HEK293 (cell line): Measurements from ENCODE around the gene SYNE2.

Source experiments
- SP3 ChIP-seq: fragments of 450-650 bp; formaldehyde crosslinking; IDR thresholded peaks from 2 replicates; pipeline ENCODE4 v1.5.1; 2016; ENCODE audit warnings: missing biosample characterization, missing genetic modification characterization
- TCF7L2 ChIP-seq: IDR thresholded peaks from 2 replicates; pipeline ENCODE4 v1.6.1; 2011; ENCODE audit warnings: low read depth, mild to moderate bottlenecking, inconsistent platforms, low read length, moderate library complexity, borderline replicate concordance
- ZEB2 ChIP-seq: fragments of 450-650 bp; formaldehyde crosslinking; IDR thresholded peaks from 2 replicates; pipeline ENCODE4 v1.5.1; 2016; ENCODE audit warnings: missing biosample characterization, missing genetic modification characterization
- ZNF140 ChIP-seq: fragments of 450-650 bp; formaldehyde crosslinking; IDR thresholded peaks from 2 replicates; pipeline ENCODE4 v1.5.1; 2016; ENCODE audit warnings: missing biosample characterization, missing genetic modification characterization
- ZNF184 ChIP-seq: fragments of 450-650 bp; IDR thresholded peaks from 2 replicates; pipeline ENCODE4 v1.5.1; 2018; ENCODE audit warnings: missing biosample characterization, mild to moderate bottlenecking, missing genetic modification characterization
- ZNF354C ChIP-seq: fragments of 450-650 bp; formaldehyde crosslinking; IDR thresholded peaks from 2 replicates; pipeline ENCODE4 v1.5.1; 2016; ENCODE audit warnings: missing biosample characterization, missing genetic modification characterization, low read depth, borderline replicate concordance
- ZNF549 ChIP-seq: fragments of 450-650 bp; IDR thresholded peaks from 2 replicates; pipeline ENCODE4 v1.5.1; 2018; ENCODE audit warnings: missing biosample characterization, missing genetic modification characterization, mild to moderate bottlenecking, inconsistent platforms, moderate library complexity
- TF ChIP-seq, protein P1 (sequence below): fragments of 450-650 bp; formaldehyde crosslinking; IDR thresholded peaks from 2 replicates; pipeline ENCODE4 v1.5.1; 2016; ENCODE audit warnings: missing biosample characterization, missing genetic modification characterization

DNA sequence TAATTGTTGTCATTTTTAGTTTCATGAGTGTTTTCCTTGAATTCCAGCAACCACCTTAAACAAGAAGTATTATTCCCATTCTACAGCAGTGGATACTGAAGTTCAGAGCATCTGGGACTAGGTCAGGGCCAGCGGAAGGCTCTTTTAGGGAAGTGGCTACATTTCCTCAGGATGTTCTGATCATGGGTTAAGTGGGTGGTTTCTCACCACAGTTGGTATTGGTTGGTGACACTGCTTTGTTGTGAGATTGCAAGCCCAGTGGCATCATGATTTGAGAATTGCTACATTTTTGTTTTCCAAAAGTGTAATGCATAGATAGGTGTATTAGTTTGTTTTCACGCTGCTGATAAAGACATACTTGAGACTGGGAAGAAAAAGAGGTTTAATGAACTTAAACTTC lies 47.1 kb downstream of the SYNE2 start:
- TF ChIP-seq, protein P1, sequence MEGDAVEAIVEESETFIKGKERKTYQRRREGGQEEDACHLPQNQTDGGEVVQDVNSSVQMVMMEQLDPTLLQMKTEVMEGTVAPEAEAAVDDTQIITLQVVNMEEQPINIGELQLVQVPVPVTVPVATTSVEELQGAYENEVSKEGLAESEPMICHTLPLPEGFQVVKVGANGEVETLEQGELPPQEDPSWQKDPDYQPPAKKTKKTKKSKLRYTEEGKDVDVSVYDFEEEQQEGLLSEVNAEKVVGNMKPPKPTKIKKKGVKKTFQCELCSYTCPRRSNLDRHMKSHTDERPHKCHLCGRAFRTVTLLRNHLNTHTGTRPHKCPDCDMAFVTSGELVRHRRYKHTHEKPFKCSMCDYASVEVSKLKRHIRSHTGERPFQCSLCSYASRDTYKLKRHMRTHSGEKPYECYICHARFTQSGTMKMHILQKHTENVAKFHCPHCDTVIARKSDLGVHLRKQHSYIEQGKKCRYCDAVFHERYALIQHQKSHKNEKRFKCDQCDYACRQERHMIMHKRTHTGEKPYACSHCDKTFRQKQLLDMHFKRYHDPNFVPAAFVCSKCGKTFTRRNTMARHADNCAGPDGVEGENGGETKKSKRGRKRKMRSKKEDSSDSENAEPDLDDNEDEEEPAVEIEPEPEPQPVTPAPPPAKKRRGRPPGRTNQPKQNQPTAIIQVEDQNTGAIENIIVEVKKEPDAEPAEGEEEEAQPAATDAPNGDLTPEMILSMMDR (tag by site-specific recombination): no peak
- TF ChIP-seq ZEB2 (no peak), TCF7L2 (no peak), ZNF549 (tag by site-specific recombination) (no peak), ZNF354C (tag by site-specific recombination) (no peak), ZNF184 (no peak), ZNF140 (no peak), SP3 (tag by site-specific recombination) (no peak)
